ENCODE results near the gene WWTR1. TPM values are rescaled to one million over a fixed set of nuclear protein-coding genes. Genes with fewer than 3 reads are reported as not detected.

WWTR1 gene
- total and polyA plus RNA-seq, 8 donors: 15.4 to 116 (median 61.4) TPM

DNA sequence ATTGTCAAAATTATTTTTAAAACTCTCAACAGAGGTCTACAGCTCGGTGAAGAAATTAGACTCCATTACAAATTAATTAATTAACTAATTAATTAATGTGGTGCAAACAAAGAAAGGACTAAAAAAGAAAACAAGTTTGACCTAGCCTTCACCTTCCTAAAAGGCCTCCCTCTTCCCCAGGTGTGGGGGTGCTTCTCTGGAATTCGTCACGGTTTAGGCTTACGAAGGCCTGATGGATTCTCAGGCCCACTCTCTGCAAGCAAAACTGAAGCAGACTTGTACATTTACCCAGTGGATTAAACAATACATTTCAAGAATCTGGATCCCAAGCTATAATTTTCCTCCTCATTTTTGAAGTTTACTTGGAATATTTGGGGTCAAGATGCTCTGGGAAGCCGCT, 94.7 kb downstream of the WWTR1 start:
- intact Hi-C loops (cut with DNase I; ENCODE audit: low total_unique reads): no loop called here
- Histone ChIP-seq H3K4me1 (peaks cover 0 to 55% (median 23%) of the 10 kb centered on the region in 4 donors), H3K36me3 (no peaks in the 10 kb centered on the region), H3K27ac (no peak overlapping the region), H3K4me3 (no peak overlapping the region), H3K9me3 (no peaks in the 10 kb centered on the region), H3K27me3 (no peaks in the 10 kb centered on the region)
- 92 to 96% (median 94%) methylated on average over 5 of the region's 5 CpGs for WGBS, 5 donors
- TF ChIP-seq EP300 (IDR thresholded peaks at IDR 0.05) (no peak), POLR2A (IDR thresholded peaks at IDR 0.05) (no peak), POLR2AphosphoS5 (IDR thresholded peaks at IDR 0.05) (no peak)
- TF ChIP-seq, protein P1, sequence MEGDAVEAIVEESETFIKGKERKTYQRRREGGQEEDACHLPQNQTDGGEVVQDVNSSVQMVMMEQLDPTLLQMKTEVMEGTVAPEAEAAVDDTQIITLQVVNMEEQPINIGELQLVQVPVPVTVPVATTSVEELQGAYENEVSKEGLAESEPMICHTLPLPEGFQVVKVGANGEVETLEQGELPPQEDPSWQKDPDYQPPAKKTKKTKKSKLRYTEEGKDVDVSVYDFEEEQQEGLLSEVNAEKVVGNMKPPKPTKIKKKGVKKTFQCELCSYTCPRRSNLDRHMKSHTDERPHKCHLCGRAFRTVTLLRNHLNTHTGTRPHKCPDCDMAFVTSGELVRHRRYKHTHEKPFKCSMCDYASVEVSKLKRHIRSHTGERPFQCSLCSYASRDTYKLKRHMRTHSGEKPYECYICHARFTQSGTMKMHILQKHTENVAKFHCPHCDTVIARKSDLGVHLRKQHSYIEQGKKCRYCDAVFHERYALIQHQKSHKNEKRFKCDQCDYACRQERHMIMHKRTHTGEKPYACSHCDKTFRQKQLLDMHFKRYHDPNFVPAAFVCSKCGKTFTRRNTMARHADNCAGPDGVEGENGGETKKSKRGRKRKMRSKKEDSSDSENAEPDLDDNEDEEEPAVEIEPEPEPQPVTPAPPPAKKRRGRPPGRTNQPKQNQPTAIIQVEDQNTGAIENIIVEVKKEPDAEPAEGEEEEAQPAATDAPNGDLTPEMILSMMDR (IDR thresholded peaks at IDR 0.05): no peak
- DNase-seq: no peak

DNA sequence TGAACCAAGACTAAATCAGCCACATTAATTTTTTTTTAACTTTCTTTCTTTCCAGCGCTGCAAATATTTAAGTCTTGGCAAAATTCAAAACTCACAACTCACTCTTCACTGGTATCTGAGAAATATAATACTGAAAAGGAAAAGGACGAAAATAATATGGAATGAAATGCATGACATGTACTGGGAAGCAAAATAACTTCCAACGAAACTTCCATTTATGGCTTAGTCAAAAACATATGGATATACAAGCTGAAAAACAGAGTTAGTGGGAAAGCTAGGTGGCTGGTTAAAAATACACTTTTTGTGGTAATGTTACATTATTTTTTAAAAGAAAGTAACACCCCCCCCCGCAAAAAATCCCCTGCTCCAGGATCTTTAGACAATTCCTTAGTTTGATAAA, 97.2 kb downstream of the WWTR1 start:
- intact Hi-C loops (cut with DNase I; ENCODE audit: low total_unique reads): no loop called here
- no peaks in the 10 kb centered on the region for H3K36me3 ChIP-seq
- H3K27me3 ChIP-seq: no peaks in the 10 kb centered on the region
- DNase-seq: no peak
- TF ChIP-seq POLR2AphosphoS5 (IDR thresholded peaks at IDR 0.05) (no peak), EP300 (IDR thresholded peaks at IDR 0.05) (no peak), POLR2A (IDR thresholded peaks at IDR 0.05) (no peak)
- TF ChIP-seq, protein P1 (IDR thresholded peaks at IDR 0.05): no peak
- H3K4me3 ChIP-seq: no peak overlapping the region
- 78 to 94% (median 87%) methylated on average over 4 of the region's 4 CpGs for WGBS, 5 donors
- H3K27ac ChIP-seq: no peak overlapping the region
- H3K9me3 ChIP-seq: no peaks in the 10 kb centered on the region
- peaks cover 0 to 39% (median 14%) of the 10 kb centered on the region in 4 donors for H3K4me1 ChIP-seq

DNA sequence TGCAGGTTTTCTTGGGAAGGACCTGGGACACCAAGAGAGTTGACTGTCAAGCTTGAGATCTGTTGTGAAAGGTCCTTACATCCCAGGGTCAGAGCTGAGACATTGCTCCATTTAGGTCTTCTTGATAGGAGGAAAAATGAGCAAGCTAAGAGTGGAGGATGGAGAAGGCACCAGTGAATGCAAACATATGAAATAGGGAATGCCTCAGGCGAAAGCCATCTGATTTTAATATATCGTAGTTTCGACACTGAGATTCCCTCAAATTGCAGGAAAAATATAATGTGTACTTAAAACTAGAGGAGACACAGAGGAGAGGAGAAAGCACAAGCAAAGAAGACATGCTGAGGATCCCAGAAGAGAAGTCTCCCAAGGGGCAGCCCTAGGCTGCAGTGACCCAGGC, 97.8 kb downstream of the WWTR1 start:
- Histone ChIP-seq H3K36me3 (no peaks in the 10 kb centered on the region), H3K9me3 (no peaks in the 10 kb centered on the region), H3K27me3 (no peaks in the 10 kb centered on the region), H3K4me3 (no peak overlapping the region), H3K4me1 (peaks cover 0 to 45% (median 18%) of the 10 kb centered on the region in 4 donors), H3K27ac (no peak overlapping the region)
- no peak for TF ChIP-seq EP300 (IDR thresholded peaks at IDR 0.05)
- TF ChIP-seq POLR2AphosphoS5 (IDR thresholded peaks at IDR 0.05): no peak
- TF ChIP-seq, protein P1 (IDR thresholded peaks at IDR 0.05): no peak
- no peak for TF ChIP-seq POLR2A (IDR thresholded peaks at IDR 0.05)
- no peak for DNase-seq
- WGBS, 5 donors: 94 to 100% (median 97%) methylated on average over 3 of the region's 3 CpGs
- intact Hi-C loops (cut with DNase I; ENCODE audit: low total_unique reads): no loop called here

DNA sequence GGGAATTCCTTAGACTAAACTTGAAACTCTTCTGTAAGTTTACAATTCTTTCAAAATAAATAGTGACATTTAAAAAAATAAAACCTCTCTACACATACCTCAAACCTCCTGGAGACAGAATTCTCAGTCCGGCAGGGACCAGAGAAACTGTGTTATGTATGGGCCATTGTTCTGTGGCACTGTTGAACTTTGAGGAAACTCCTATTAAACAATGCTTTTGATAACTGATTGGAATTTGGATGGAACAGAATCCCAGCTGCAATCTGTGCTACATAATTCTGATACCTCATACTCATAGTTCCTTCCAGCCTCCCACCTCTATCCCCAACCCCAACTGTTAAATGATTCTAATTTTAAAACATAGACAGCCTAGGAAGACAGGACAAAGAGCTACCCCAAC, 98.3 kb downstream of the WWTR1 start:
- Histone ChIP-seq H3K4me3 (no peak overlapping the region), H3K27ac (no peak overlapping the region), H3K36me3 (no peaks in the 10 kb centered on the region), H3K4me1 (peaks cover 4 to 50% (median 22%) of the 10 kb centered on the region in 4 donors), H3K9me3 (no peaks in the 10 kb centered on the region), H3K27me3 (no peaks in the 10 kb centered on the region)
- TF ChIP-seq POLR2AphosphoS5 (IDR thresholded peaks at IDR 0.05) (no peak), POLR2A (IDR thresholded peaks at IDR 0.05) (no peak), EP300 (IDR thresholded peaks at IDR 0.05) (no peak)
- TF ChIP-seq, protein P1 (IDR thresholded peaks at IDR 0.05): no peak
- WGBS, 5 donors: 35 to 60% (median 37%) methylated on average over 1 of the region's 1 CpG
- intact Hi-C loops (cut with DNase I; ENCODE audit: low total_unique reads): no loop called here
- DNase-seq: no peak
